ENCODE measurements around the gene SLC35G6.
"Not testable (repeated sequence)": the region's sequence is repeated elsewhere in the genome, so short reads cannot be mapped to it uniquely, and the experiment has no call there.

The SLC35G6 gene

DNA sequence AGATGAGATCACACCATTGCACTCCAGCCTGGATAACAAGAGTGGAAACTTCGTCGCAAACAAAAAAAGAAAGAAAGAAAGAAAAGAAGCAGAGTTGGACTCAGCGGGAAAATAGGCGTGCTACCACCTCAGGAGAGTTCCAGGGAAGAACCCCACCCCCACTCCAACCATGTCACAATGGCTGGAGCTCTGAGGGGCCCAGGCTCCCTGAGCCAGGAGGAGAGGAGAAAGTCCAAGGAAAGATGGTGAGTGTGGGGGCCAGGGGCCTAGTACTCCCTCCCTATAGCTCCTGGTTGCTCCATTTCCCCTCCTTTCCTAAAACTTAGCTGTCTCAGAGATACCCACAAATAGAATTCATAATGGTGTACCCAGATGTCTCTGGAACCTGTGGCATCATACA lies at the start of gene SLC35G6:
Gene SLC35G6, plus strand, starts transcription at position 172 of the 400 bp plus-strand sequence. Its CDS starts 71 bp downstream, at position 243.
- DNase-seq (ENCODE audit: low read depth in 2 of 2) = not testable (repeated sequence)

- DNase-seq (ENCODE audit: low read depth in 2 of 2) = no peak
Observed at GRCh38 chr17:7432296-7432695, 49.0 kb upstream of the SLC35G6 start.

DNA sequence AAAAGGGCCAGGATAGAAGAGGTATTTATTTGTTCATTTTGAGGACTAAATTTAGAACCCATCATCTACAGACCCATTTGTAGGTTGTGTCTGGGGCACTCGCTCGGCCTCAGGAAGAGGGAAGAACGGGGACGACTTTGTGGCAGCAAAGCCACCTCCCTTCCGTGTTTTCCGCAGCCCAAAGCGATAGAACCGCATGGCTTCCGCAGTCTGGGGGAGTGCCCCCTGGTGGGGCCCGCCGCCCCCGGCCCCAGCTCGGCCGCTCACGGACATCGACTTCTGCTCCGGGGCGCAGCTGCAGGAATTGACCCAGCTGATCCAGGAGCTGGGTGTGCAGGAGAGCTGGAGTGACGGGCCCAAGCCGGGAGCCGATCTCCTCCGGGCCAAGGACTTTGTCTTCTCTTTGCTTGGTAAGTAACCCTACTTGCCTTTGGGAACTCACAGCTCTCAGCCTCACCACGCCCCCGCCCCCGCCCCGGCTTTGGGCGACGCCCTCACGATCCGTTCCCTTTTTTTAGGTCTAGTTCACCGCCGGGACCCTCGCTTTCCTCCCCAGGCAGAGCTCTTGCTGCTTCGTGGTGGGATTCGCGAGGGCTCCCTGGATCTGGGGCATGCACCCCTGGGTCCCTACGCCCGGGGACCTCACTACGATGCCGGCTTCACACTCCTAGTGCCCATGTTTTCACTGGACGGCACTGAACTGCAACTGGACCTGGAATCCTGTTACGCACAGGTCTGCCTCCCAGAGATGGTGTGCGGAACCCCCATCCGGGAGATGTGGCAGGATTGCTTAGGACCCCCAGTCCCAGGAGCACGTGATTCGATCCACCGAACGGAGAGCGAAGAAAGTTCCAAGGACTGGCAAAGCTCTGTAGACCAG lies 45.3 kb upstream of the SLC35G6 start:
- DNase-seq (ENCODE audit: low read depth in 2 of 2) = peak in 1 of 2 donors; percentile 30

DNA sequence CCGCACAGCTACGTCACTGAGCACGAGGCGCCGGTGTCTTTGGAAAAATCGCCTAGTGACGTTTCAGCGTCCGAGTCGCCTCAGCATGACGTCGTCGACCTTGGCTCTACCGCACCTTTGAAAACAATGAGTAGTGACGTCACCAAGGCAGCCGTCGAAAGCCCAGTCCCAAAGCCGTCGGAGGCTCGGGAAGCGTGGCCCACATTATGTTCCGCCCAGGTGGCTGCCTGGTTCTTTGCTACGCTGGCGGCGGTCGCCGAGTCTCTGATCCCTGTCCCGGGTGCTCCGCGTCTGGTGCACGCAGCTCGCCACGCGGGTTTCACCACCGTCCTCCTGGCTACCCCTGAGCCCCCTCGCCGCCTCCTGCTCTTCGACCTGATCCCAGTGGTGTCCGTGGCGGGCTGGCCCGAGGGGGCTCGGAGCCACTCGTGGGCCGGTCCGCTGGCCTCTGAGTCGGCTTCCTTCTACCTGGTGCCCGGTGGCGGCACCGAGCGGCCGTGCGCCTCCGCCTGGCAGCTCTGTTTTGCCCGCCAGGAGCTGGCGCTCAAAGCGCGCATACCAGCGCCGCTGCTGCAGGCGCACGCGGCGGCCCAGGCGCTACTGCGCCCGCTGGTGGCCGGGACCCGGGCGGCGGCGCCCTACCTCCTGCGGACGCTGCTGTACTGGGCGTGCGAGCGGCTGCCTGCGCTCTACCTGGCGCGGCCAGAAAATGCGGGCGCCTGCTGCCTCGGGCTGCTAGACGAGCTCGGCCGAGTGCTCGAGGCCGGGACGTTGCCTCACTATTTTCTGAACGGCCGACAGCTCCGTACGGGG lies 44.5 kb upstream of the SLC35G6 start:
- peak; percentile 59 to 61 for DNase-seq (ENCODE audit: low read depth in 2 of 2)

DNA sequence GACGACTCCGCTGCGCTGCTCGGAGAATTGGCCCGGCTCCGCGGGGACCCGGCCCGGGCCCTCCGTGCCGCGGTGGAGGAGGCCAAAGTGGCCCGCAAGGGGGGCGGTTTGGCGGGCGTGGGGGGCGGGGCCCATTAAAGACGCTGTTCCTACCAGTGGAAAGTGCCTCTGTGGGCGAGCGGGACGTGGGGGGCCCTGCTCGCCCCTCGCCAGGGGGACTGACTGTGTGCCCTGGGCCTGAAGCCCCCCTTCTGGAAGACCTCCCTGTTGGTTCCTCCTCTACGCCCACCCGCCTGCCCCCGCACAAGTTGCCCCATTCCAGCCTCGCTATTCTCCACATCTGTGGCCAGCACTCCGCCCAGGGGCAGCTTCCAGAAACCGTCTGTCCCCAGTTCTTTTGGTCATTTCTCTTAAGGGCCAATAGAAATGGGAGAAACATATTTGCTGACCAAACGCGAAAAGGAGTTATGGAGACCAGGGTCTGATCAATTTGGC lies 43.8 kb upstream of the SLC35G6 start:
- no peak for DNase-seq (ENCODE audit: low read depth in 2 of 2)

DNA sequence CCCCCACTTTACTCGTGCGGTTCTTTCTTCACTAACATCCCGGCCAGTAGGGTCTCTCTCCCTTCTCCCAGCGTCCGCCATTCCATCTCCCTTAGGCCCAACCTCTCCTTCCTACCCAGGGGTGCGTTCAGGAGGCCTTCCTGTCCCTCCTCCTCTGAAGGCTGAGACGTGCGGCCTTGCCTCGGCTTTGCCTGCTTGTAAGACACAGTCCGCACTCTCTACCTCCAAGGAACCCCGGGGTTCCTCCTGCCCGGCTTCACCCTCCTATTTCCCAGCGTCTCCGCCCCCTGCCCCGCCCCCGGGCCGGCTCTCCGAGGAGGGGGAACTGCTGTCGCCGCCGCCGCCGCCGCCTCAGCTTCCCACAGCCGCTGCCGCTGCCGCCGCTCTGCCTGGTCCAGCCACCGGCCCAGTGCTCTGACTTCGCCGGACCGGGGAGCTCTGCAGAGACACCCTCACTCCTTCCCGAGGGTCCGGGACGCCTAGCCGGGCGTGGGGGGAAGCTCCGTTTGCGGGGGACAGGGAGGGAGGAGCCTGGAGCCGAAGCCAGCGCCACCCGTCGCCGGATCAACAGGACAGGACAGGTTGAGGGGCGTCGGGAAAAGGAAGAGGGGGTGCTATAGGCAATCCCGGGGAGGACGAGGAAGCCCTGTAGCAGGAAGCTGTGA lies 43.2 kb upstream of the SLC35G6 start:
- peak; percentile 16 to 33 for DNase-seq (ENCODE audit: low read depth in 2 of 2)

- DNase-seq (ENCODE audit: low read depth in 2 of 2) = no peak
Observed at GRCh38 chr17:7438656-7439460, 42.4 kb upstream of the SLC35G6 start.

- DNase-seq (ENCODE audit: low read depth in 2 of 2) = no peak
Observed at GRCh38 chr17:7439462-7440112, 41.7 kb upstream of the SLC35G6 start, which contains the start of gene FGF11. FGF11 (plus strand) TSS chr17:7439512; CDS start chr17:7439621, 109 bp downstream.

- DNase-seq (ENCODE audit: low read depth in 2 of 2) = no peak
Observed at GRCh38 chr17:7440113-7440833, 41.0 kb upstream of the SLC35G6 start.

DNA sequence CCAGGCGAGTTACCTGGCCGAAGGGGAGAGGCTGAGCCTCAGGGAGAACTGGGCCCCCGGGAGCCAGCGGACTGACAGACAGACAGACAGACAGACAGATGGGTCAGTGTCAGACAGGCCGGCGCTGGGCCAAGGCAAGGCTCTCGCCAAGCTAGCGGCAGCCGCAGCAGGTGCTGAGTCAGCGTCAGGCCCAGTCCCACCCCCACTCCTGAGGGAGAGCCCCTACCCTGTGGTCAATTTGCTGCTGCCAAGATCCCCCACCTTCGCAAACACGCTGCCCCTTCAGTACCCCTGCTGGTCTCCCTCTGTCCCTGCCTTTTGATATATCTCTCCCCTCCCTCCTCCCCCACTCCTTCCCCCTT lies 40.4 kb upstream of the SLC35G6 start:
- DNase-seq (ENCODE audit: low read depth in 2 of 2) = no peak

DNA sequence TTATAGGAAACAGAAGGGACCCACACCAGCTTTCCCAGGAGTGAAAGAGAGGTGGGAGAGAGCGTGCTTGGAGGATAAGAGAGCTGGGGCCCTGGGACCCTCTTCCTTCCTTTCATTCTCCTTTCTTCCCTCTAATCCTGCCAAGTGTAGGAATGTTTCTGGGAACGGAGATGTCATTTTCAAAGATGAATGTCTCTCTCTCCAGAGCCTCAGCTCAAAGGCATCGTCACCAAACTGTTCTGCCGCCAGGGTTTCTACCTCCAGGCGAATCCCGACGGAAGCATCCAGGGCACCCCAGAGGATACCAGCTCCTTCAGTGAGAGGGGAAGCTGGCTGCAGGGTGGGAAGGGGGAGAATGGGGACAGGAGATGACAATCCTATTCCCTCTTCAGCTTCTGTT lies 40.0 kb upstream of the SLC35G6 start:
- DNase-seq (ENCODE audit: low read depth in 2 of 2) = no peak

- DNase-seq (ENCODE audit: low read depth in 2 of 2) = no peak
Observed at GRCh38 chr17:7442142-7442541, 39.1 kb upstream of the SLC35G6 start.

DNA sequence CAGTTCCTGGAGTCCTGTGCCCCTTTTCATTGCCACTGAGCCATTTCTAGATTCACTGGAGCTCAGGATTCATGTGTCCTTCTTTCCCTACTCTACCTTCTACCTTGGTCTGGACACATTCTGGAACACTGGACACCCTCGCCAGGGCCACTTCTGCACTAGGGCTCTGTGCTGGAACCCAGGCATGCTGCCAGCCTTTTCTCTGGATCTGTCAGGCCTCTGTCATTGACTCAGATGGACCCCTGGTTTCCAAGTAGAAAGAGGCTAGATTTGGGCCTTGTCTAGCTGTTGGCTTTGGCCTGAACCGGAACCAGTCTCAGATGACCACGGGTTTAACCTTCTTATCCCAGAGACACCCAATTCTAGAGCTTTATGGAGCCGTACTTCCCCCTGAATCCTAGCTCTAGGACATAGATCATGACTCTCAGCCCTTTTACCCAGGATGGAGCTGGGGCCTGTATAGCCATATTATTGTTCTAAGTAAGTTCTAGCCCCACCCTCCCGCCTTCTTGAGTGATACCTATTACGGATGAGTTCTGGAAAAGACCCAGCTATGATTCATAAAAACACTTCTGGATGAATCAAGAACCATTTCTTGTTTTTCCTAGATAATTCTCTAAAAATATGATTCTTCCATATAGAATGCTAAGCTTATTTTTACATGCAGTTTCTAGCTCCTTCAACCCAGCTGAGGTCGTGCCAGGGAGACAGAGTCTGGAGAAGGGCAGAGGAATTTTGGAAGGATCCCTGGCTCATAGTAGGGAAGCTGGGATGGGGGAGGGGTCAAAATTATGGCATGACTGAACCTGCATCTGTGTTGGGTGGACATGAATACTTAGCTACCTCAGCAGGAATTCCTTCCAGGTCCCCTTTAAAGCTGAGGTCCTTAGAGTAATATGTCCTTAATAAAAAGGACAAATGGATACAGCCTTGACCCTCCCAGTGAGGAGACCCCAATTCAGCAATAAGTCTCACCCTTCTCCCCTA lies 37.5 kb upstream of the SLC35G6 start:
- DNase-seq (ENCODE audit: low read depth in 2 of 2) = no peak

GRCh38 chr17:7444682-7445618 lies 36.3 kb upstream of the SLC35G6 start, which contains the start of gene CHRNB1:
CHRNB1 (plus strand) TSS chr17:7445061; CDS start chr17:7445128, 67 bp downstream.
- DNase-seq (ENCODE audit: low read depth in 2 of 2) = no peak

DNA sequence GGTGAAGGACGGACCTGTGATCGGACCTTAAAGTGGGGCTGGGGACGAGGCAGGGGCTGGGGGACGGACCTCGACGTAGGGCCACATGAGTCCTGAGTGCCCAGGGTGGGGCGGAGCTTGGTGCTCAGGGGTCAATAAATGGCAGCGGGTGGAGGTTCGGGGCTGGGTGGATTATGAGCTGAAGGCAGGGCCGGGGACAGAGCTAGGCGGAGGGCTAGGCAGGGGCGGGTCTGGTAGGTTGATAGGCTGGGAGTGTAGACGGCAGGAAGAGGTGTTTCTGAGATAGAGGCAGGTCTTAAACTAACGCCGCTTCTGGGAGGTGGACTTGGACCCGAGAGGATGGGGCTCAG lies 35.7 kb upstream of the SLC35G6 start:
- no peak for DNase-seq (ENCODE audit: low read depth in 2 of 2)

DNA sequence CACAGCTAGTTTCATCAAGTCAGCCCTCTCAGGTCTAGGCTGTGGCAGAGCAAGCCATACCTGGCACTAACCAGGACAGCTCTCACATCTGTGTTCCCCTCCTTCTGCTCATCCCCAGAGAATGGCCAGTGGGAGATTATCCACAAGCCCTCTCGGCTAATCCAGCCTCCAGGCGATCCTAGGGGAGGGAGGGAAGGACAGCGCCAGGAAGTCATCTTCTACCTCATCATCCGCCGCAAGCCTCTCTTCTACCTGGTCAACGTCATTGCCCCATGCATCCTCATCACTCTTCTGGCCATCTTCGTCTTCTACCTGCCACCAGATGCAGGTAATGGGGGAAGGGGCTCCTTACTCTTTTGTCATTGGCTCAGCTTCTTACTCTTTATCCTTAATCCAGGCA lies 32.8 kb upstream of the SLC35G6 start:
- DNase-seq (ENCODE audit: low read depth in 2 of 2) = no peak

DNA sequence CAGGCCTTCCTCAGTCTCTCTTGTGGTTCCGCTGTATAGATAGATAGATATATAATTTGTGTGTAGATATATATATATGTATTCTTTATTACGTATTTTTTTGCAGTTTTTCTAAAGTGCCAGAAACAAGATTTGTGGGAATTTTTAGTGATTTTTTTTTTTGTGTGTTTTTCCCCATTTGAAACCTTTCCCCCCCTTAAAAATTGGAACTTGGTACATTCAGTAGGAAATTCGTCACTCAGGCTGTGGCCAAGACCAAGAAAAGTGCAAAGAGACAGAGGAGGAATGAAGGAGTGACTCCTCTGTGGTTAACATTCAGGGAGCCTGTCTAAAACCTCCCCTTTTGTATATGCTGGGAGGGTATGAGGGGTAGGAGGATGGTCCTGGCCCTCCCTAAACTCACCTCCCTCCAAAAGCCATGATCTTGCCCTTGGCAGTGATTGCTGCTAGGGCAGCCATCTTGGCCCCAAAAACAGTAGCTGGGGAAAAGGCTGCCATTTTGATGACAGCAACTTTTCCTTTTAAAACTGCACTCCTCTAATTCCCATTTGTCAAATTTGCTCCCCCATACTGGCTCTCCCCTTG lies 21.2 kb upstream of the SLC35G6 start:
- no peak for DNase-seq (ENCODE audit: low read depth in 2 of 2)

Data from activated CD8-positive, alpha-beta memory T cell treated with anti-CD3 and anti-CD28 coated beads for 4 hours (primary cell).